ENCODE results near the gene ACP4. TPM values are rescaled to one million over a fixed set of nuclear protein-coding genes. Genes with fewer than 3 reads are reported as not detected.

ACP4 gene
- polyA plus RNA-seq, 4 donors: 0.10 to 0.52 (median 0.25) TPM; not detected in 1

DNA sequence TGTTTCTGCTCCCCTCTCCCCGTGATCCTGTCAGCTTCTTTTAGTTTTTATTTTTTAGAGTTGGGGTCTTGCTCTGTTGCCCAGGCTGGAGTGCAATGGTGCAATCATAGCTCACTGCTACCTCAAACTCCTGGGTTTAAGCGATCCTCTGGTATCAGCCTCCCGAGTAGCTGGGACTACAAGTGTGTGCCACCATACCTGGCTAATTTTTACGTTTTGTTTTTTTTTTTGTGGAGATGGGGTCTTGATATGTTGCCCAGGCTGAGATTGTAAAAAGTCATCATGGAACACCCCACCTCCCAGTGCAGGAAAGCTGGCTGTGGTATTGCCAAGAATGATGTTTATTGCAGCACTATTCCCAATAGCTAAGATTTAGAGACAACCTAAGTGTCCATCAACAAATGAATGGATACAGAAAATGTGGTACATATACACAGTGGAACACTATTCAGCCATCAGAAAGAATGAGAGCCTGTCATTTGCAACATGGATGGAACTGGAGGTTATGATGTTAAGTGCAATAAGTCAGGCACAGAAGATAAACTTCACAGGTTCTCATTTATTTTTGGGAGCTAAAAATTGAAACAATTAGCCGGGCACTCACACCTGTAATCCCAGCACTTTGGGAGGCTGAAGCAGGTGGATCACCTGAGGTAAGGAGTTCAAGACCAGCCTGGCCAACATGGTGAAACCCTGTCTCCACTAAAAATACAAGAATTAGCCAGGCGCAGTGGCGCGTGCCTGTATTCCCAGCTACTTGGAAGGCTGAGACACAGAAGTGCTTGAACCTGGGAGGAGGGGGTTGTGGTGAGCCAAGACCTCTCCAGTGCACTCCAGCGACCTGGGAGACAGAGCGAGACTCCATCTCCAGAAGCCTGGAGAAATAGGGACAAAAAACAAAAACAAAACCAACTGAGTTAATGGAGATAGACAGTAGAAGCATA lies 49.8 kb downstream of the ACP4 start:
- DNase-seq (ENCODE audit: low read depth in 4 of 4, low spot score in 2 of 4): no peak

DNA sequence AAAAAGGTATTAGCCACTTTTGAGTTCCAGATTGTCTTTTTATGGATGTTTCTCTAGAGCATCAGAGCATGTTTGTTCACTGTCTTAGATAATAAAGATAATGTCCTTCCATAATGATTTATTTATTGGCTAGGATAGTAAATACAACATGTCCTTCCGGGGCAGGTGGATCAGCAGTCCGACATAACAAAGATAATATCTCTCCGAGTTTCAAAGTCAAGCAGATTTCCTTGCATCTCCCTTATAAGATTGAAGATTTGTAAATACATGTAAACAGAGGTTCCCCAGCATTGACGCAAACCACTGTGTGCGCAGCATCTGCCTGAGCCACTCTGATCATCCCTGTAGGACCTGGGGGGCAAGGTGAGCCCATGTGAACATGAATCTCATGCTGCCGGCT lies 51.9 kb downstream of the ACP4 start:
- DNase-seq (ENCODE audit: low read depth in 4 of 4, low spot score in 2 of 4): no peak

DNA sequence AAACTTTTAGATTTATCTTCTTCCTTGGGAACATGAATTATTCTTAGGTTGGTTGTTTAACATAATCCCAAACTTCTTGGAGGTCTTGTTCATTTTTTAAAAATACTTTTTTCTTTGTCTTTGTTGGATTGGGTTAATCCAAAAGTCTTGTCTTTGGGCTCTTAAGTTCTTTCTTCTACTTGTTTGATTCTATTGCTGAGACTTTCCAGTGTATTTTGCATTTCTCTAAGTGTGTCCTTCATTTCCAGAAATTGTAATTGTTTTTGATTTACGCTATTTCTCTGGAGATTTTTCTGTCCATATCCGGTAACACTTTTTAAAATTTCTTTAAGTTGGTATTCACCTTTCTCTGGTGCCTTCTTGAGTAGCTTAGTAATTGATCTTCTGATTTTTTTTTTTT lies 53.0 kb downstream of the ACP4 start:
- no peak for DNase-seq (ENCODE audit: low read depth in 4 of 4, low spot score in 2 of 4)

DNA sequence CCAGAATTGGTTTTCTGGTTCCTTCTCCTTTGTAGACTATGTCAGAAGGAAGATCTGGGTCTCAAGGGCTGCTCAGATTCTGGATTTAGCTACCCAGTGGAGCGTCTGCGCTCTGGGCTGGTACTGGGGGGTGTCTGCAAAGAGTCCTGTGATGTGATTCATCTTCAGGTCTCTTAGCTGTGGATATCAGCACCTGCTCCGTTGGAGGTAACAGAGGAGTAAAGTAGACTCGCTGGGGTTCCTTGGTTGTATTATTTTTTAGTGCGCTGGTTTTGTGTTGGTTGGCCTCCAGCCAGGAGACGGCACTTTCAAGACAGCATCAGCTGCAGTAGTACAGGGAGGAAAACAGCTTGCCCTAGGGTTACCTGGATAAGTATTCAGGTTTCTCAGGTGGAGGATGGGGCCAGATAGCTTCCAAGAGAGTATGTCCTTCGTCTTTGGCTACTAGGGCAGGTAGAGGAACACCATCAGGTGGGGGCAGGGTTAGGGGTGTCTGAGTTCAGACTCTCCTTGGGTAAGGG lies 53.5 kb downstream of the ACP4 start:
- no peak for DNase-seq (ENCODE audit: low read depth in 4 of 4, low spot score in 2 of 4)

DNA sequence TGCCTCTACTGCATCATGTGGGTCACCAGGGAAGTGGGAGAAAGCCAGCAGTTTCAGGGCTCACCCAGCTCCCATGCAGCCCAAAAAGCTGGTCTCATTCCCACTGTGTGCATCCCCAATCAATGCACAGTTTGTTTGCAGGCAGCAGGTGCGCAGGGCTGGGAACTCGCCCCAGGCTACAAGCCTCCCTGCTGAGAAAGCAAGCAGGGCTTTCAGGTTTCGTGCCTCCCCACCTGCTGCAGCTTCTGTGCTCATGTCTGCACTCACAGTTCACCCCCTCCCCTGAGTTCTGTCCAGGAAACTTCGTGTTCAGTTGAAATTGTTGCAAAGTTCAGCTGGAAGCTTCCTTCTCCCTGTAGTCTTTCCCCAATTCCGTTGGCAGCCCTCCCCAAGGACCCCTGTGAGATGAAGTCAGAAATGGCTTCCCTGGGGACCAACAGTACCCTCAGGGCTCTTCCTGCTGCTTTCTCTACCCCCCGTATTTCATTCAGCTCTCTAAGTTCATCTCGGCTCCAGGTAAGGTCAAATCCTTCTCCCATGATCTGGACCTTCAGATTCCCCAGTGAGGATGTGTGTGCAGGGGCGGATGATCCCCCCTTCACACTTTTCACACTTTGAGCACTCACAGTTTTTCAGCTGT lies 54.2 kb downstream of the ACP4 start:
- no peak for DNase-seq (ENCODE audit: low read depth in 4 of 4, low spot score in 2 of 4)

Other genes with a start within 250 kb of the ACP4 start
- gene LRRC4B, start 222.0 kb upstream of the ACP4 start, polyA plus RNA-seq (ENCODE audit: insufficient read length in 4 of 4): 10 to 100 TPM; 15.0 to 27.1 (median 22.9) TPM
- 1 to 10 TPM in 1 of 4 donors, under 1 TPM in 3; 0.54 to 1.4 (median 0.73) TPM for gene SYT3, start 150.5 kb upstream of the ACP4 start, polyA plus RNA-seq (ENCODE audit: insufficient read length in 4 of 4)
- gene C19orf81, start 141.0 kb upstream of the ACP4 start, polyA plus RNA-seq (ENCODE audit: insufficient read length in 4 of 4): 1 to 10 TPM; 1.3 to 5.1 (median 3.4) TPM
- gene SHANK1, start 70.6 kb upstream of the ACP4 start, polyA plus RNA-seq (ENCODE audit: insufficient read length in 4 of 4): 1 to 10 TPM; 4.3 to 9.9 (median 6.9) TPM
- 10 to 100 TPM; 30.0 to 45.4 (median 35.2) TPM for gene CLEC11A, start 67.1 kb upstream of the ACP4 start, polyA plus RNA-seq (ENCODE audit: insufficient read length in 4 of 4)
- gene GPR32, start 20.0 kb upstream of the ACP4 start, polyA plus RNA-seq (ENCODE audit: insufficient read length in 4 of 4): not detected
- 1 to 10 TPM; 1.6 to 2.2 (median 1.9) TPM for gene KLK1, start 33.4 kb downstream of the ACP4 start, polyA plus RNA-seq (ENCODE audit: insufficient read length in 4 of 4)
- not detected for gene KLK15, start 43.2 kb downstream of the ACP4 start, polyA plus RNA-seq (ENCODE audit: insufficient read length in 4 of 4)
- under 1 TPM; 0.32 to 0.85 (median 0.57) TPM for gene KLK3, start 64.5 kb downstream of the ACP4 start, polyA plus RNA-seq (ENCODE audit: insufficient read length in 4 of 4)
- under 1 TPM in 2 of 4 donors, not detected in 2; 0.39 to 0.42 TPM for gene KLK2, start 83.0 kb downstream of the ACP4 start, polyA plus RNA-seq (ENCODE audit: insufficient read length in 4 of 4)
- gene KLK4, start 121.0 kb downstream of the ACP4 start, polyA plus RNA-seq (ENCODE audit: insufficient read length in 4 of 4): not detected
- gene KLK5, start 162.6 kb downstream of the ACP4 start, polyA plus RNA-seq (ENCODE audit: insufficient read length in 4 of 4): 1 to 10 TPM; 1.2 to 2.5 (median 1.5) TPM
- gene KLK6, start 179.2 kb downstream of the ACP4 start, polyA plus RNA-seq (ENCODE audit: insufficient read length in 4 of 4): 10 to 100 TPM; 30.9 to 45.1 (median 35.1) TPM
- gene KLK7, start 193.5 kb downstream of the ACP4 start, polyA plus RNA-seq (ENCODE audit: insufficient read length in 4 of 4): 1 to 10 TPM; 4.3 to 9.0 (median 5.0) TPM
- 1 to 10 TPM in 3 of 4 donors, under 1 TPM in 1; 0.90 to 4.2 (median 2.2) TPM for gene KLK8, start 211.2 kb downstream of the ACP4 start, polyA plus RNA-seq (ENCODE audit: insufficient read length in 4 of 4)
- under 1 TPM; 0.13 to 0.48 (median 0.19) TPM for gene KLK10, start 229.3 kb downstream of the ACP4 start, polyA plus RNA-seq (ENCODE audit: insufficient read length in 4 of 4)
- gene KLK11, start 236.2 kb downstream of the ACP4 start, polyA plus RNA-seq (ENCODE audit: insufficient read length in 4 of 4): under 1 TPM; 0.30 to 0.81 (median 0.30) TPM
- gene KLK12, start 244.6 kb downstream of the ACP4 start, polyA plus RNA-seq (ENCODE audit: insufficient read length in 4 of 4): not detected

All from left renal cortex interstitium (tissue), 4 donors.